ENCODE data around the gene TBXAS1.

TBXAS1 gene

GRCh38 chr7:139808427-139808826 is 20.6 kb upstream of the TBXAS1 start:
- H3K36me3 ChIP-seq (ENCODE audit: control insufficient read depth, insufficient read depth, low read length, severe bottlenecking): no peaks in the 10 kb centered on the region
- peaks cover 5% of the 10 kb centered on the region for H3K9me3 ChIP-seq (ENCODE audit: control insufficient read depth, low read length)
- no peak overlapping the region for H3K9ac ChIP-seq (ENCODE audit: low read length)
- peaks cover 10% of the 10 kb centered on the region for H3K4me1 ChIP-seq (ENCODE audit: control insufficient read depth, insufficient read depth, low read length)
- no peak overlapping the region for H3K4me3 ChIP-seq (ENCODE audit: low read length)
- no peaks in the 10 kb centered on the region for H3K27me3 ChIP-seq (replicated peaks; ENCODE audit: control insufficient read depth, insufficient read depth, low read length)
- no peak for DNase-seq (ENCODE audit: low read depth)

GRCh38 chr7:139808846-139809442 is 20.1 kb upstream of the TBXAS1 start:
- no peak for DNase-seq (ENCODE audit: low read depth)
- Histone ChIP-seq H3K36me3 (ENCODE audit: control insufficient read depth, insufficient read depth, low read length, severe bottlenecking) (no peaks in the 10 kb centered on the region), H3K27me3 (replicated peaks; ENCODE audit: control insufficient read depth, insufficient read depth, low read length) (no peaks in the 10 kb centered on the region), H3K9ac (ENCODE audit: low read length) (no peak overlapping the region), H3K4me1 (ENCODE audit: control insufficient read depth, insufficient read depth, low read length) (peaks cover 10% of the 10 kb centered on the region), H3K9me3 (ENCODE audit: control insufficient read depth, low read length) (no peaks in the 10 kb centered on the region), H3K4me3 (ENCODE audit: low read length) (no peak overlapping the region)

- no peak for DNase-seq (ENCODE audit: low read depth)
- no peaks in the 10 kb centered on the region for H3K9me3 ChIP-seq (ENCODE audit: control insufficient read depth, low read length)
- H3K27me3 ChIP-seq (replicated peaks; ENCODE audit: control insufficient read depth, insufficient read depth, low read length): peaks cover 3% of the 10 kb centered on the region
Measured at GRCh38 chr7:139811066-139811465, 18.0 kb upstream of the TBXAS1 start.

GRCh38 chr7:139813151-139813550 is 15.9 kb upstream of the TBXAS1 start:
- no peaks in the 10 kb centered on the region for H3K9me3 ChIP-seq (ENCODE audit: control insufficient read depth, low read length)
- peaks cover 10% of the 10 kb centered on the region for H3K4me1 ChIP-seq (ENCODE audit: control insufficient read depth, insufficient read depth, low read length)
- no peak overlapping the region for H3K4me3 ChIP-seq (ENCODE audit: low read length)
- H3K36me3 ChIP-seq (ENCODE audit: control insufficient read depth, insufficient read depth, low read length, severe bottlenecking): no peaks in the 10 kb centered on the region
- no peak for DNase-seq (ENCODE audit: low read depth)
- H3K9ac ChIP-seq (ENCODE audit: low read length): no peak overlapping the region
- H3K27me3 ChIP-seq (replicated peaks; ENCODE audit: control insufficient read depth, insufficient read depth, low read length): peaks cover 3% of the 10 kb centered on the region

More at GRCh38 chr7:139811066-139811465, 18.0 kb upstream of the TBXAS1 start:
- Histone ChIP-seq H3K4me3 (ENCODE audit: low read length) (no peak overlapping the region), H3K9ac (ENCODE audit: low read length) (no peak overlapping the region), H3K36me3 (ENCODE audit: control insufficient read depth, insufficient read depth, low read length, severe bottlenecking) (no peaks in the 10 kb centered on the region), H3K4me1 (ENCODE audit: control insufficient read depth, insufficient read depth, low read length) (peaks cover 10% of the 10 kb centered on the region)

- Histone ChIP-seq H3K27me3 (replicated peaks; ENCODE audit: control insufficient read depth, insufficient read depth, low read length) (peaks cover 3% of the 10 kb centered on the region), H3K4me3 (ENCODE audit: low read length) (no peak overlapping the region), H3K9me3 (ENCODE audit: control insufficient read depth, low read length) (no peaks in the 10 kb centered on the region), H3K9ac (ENCODE audit: low read length) (no peak overlapping the region), H3K4me1 (ENCODE audit: control insufficient read depth, insufficient read depth, low read length) (peaks cover 10% of the 10 kb centered on the region), H3K36me3 (ENCODE audit: control insufficient read depth, insufficient read depth, low read length, severe bottlenecking) (no peaks in the 10 kb centered on the region)
- DNase-seq (ENCODE audit: low read depth): no peak
Measured at GRCh38 chr7:139813689-139814088, 15.4 kb upstream of the TBXAS1 start.

GRCh38 chr7:139817249-139817648 is 11.8 kb upstream of the TBXAS1 start:
- H3K36me3 ChIP-seq (ENCODE audit: control insufficient read depth, insufficient read depth, low read length, severe bottlenecking): no peaks in the 10 kb centered on the region
- no peaks in the 10 kb centered on the region for H3K9me3 ChIP-seq (ENCODE audit: control insufficient read depth, low read length)
- DNase-seq (ENCODE audit: low read depth): no peak
- H3K27me3 ChIP-seq (replicated peaks; ENCODE audit: control insufficient read depth, insufficient read depth, low read length): peaks cover 26% of the 10 kb centered on the region
- H3K4me3 ChIP-seq (ENCODE audit: low read length): no peak overlapping the region
- no peaks in the 10 kb centered on the region for H3K4me1 ChIP-seq (ENCODE audit: control insufficient read depth, insufficient read depth, low read length)
- H3K9ac ChIP-seq (ENCODE audit: low read length): no peak overlapping the region

- Histone ChIP-seq H3K9me3 (ENCODE audit: control insufficient read depth, low read length) (no peaks in the 10 kb centered on the region), H3K4me3 (ENCODE audit: low read length) (no peak overlapping the region), H3K9ac (ENCODE audit: low read length) (no peak overlapping the region), H3K36me3 (ENCODE audit: control insufficient read depth, insufficient read depth, low read length, severe bottlenecking) (no peaks in the 10 kb centered on the region), H3K27me3 (replicated peaks; ENCODE audit: control insufficient read depth, insufficient read depth, low read length) (peaks cover 40% of the 10 kb centered on the region), H3K4me1 (ENCODE audit: control insufficient read depth, insufficient read depth, low read length) (no peaks in the 10 kb centered on the region)
- no peak for DNase-seq (ENCODE audit: low read depth)
Measured at GRCh38 chr7:139820089-139820488, 9.0 kb upstream of the TBXAS1 start.

- peaks cover 7% of the 10 kb centered on the region for H3K4me1 ChIP-seq (ENCODE audit: control insufficient read depth, insufficient read depth, low read length)
- H3K36me3 ChIP-seq (ENCODE audit: control insufficient read depth, insufficient read depth, low read length, severe bottlenecking): no peaks in the 10 kb centered on the region
- peaks cover 40% of the 10 kb centered on the region for H3K27me3 ChIP-seq (replicated peaks; ENCODE audit: control insufficient read depth, insufficient read depth, low read length)
- H3K9ac ChIP-seq (ENCODE audit: low read length): no peak overlapping the region
- no peaks in the 10 kb centered on the region for H3K9me3 ChIP-seq (ENCODE audit: control insufficient read depth, low read length)
- no peak for DNase-seq (ENCODE audit: low read depth)
- H3K4me3 ChIP-seq (ENCODE audit: low read length): no peak overlapping the region
Measured at GRCh38 chr7:139821349-139822105, 7.5 kb upstream of the TBXAS1 start.

GRCh38 chr7:139822855-139823254 is 6.2 kb upstream of the TBXAS1 start:
- Histone ChIP-seq H3K36me3 (ENCODE audit: control insufficient read depth, insufficient read depth, low read length, severe bottlenecking) (no peaks in the 10 kb centered on the region), H3K4me1 (ENCODE audit: control insufficient read depth, insufficient read depth, low read length) (peaks cover 7% of the 10 kb centered on the region), H3K9me3 (ENCODE audit: control insufficient read depth, low read length) (no peaks in the 10 kb centered on the region), H3K4me3 (ENCODE audit: low read length) (no peak overlapping the region), H3K27me3 (replicated peaks; ENCODE audit: control insufficient read depth, insufficient read depth, low read length) (peaks cover 40% of the 10 kb centered on the region), H3K9ac (ENCODE audit: low read length) (no peak overlapping the region)
- DNase-seq (ENCODE audit: low read depth): no peak

- peaks cover 7% of the 10 kb centered on the region for H3K4me1 ChIP-seq (ENCODE audit: control insufficient read depth, insufficient read depth, low read length)
- H3K27me3 ChIP-seq (replicated peaks; ENCODE audit: control insufficient read depth, insufficient read depth, low read length): peaks cover 40% of the 10 kb centered on the region
- no peaks in the 10 kb centered on the region for H3K9me3 ChIP-seq (ENCODE audit: control insufficient read depth, low read length)
- H3K9ac ChIP-seq (ENCODE audit: low read length): no peak overlapping the region
- H3K36me3 ChIP-seq (ENCODE audit: control insufficient read depth, insufficient read depth, low read length, severe bottlenecking): no peaks in the 10 kb centered on the region
- peak; percentile 66 for DNase-seq (ENCODE audit: low read depth)
- no peak overlapping the region for H3K4me3 ChIP-seq (ENCODE audit: low read length)
Measured at GRCh38 chr7:139823959-139824521, 5.0 kb upstream of the TBXAS1 start.

- peak; percentile 70 for DNase-seq (ENCODE audit: low read depth)
- Histone ChIP-seq H3K9ac (ENCODE audit: low read length) (no peak overlapping the region), H3K4me1 (ENCODE audit: control insufficient read depth, insufficient read depth, low read length) (peaks cover 9% of the 10 kb centered on the region), H3K27me3 (replicated peaks; ENCODE audit: control insufficient read depth, insufficient read depth, low read length) (peaks cover 32% of the 10 kb centered on the region), H3K9me3 (ENCODE audit: control insufficient read depth, low read length) (no peaks in the 10 kb centered on the region), H3K4me3 (ENCODE audit: low read length) (no peak overlapping the region), H3K36me3 (ENCODE audit: control insufficient read depth, insufficient read depth, low read length, severe bottlenecking) (no peaks in the 10 kb centered on the region)
Measured at GRCh38 chr7:139825666-139826290, 3.3 kb upstream of the TBXAS1 start.

Data from adipocyte (in vitro differentiated cells).